22Rv1 (cell line): Measurements from ENCODE around the gene DHRS3.

Experiments used
- CTCF ChIP-seq: fragments of 450-650 bp; IDR thresholded peaks from 2 replicates; pipeline ENCODE4 v1.5.1; 2017; ENCODE audit warnings: mild to moderate bottlenecking
- ZFX ChIP-seq: fragments of 450-650 bp; IDR thresholded peaks from 2 replicates; pipeline ENCODE4 v1.6.1; 2017; ENCODE audit warnings: antibody characterized with exemption, borderline replicate concordance

- TF ChIP-seq CTCF = no peak
- TF ChIP-seq ZFX = no peak
Measured at GRCh38 chr1:12602659-12603024, 15.4 kb downstream of the DHRS3 start.
